Spinal cord (tissue), 10 donors: ENCODE data around the gene OR11G2. TPM values are rescaled to one million over a fixed set of nuclear protein-coding genes. Genes with fewer than 3 reads are reported as not detected.
"Not testable (repeated sequence)": the region's sequence is repeated elsewhere in the genome, so short reads cannot be mapped to it uniquely, and the experiment has no call there.

Source experiments
- DNase-seq, 6 donors: peaks; one replicate each; pipeline versions ENCODE4 v3.0.0 to v3.0.0-alpha.2; 2013 to 2015; ENCODE audit warnings: low spot score in 6 of 6, low read depth in 4 of 6
- H3K27ac ChIP-seq: one replicate; pipeline ENCODE4 v1.5.1; 2013; ENCODE audit warnings: low read depth, low read length, control low read depth
- H3K27me3 ChIP-seq: one replicate; pipeline ENCODE4 v1.6.1; 2013; ENCODE audit warnings: low read length; ENCODE audit not compliant: control insufficient read depth, insufficient read depth
- H3K36me3 ChIP-seq: one replicate; pipeline ENCODE4 v1.6.1; 2013; ENCODE audit warnings: low read length; ENCODE audit not compliant: control insufficient read depth, insufficient read depth
- H3K4me1 ChIP-seq: one replicate; pipeline ENCODE4 v1.6.1; 2013; ENCODE audit warnings: low read length; ENCODE audit not compliant: control insufficient read depth, insufficient read depth
- H3K4me3 ChIP-seq: one replicate; pipeline ENCODE4 v1.5.1; 2013; ENCODE audit warnings: low read depth, low read length, control low read depth
- H3K9me3 ChIP-seq: one replicate; pipeline ENCODE4 v1.6.1; 2013; ENCODE audit warnings: low read length; ENCODE audit not compliant: control insufficient read depth, insufficient read depth
- WGBS: methylation state at CpG from one replicate; pipeline ENCODE4 v1.1.5; 2013; ENCODE audit warnings: missing lambda C conversion rate; ENCODE audit not compliant: insufficient coverage; 5-methylcytosine and 5-hydroxymethylcytosine counted together
- polyA plus RNA-seq, 2 donors: library from polyadenylated mRNA; unstranded; fragments of 120-200 nt; gene quantifications; one replicate each; pipeline ENCODE4 v1.2.1, GENCODE V29; 2013; ENCODE audit not compliant: insufficient read length in 2 of 2
- total RNA-seq, 2 donors: library from RNA; depleted of rRNA in 1 of 2; stranded (reverse); fragments of 120-200 nt in 1 of 2; fragments of >200 nt in 1 of 2; gene quantifications; one replicate each; pipeline versions ENCODE4 v1.2.3 to v1.2.4, GENCODE V29; 2013 to 2014
- donor health status: healthy.

The OR11G2 gene
- total and polyA plus RNA-seq, 4 donors, result 0.05 TPM; not detected in 3

DNA sequence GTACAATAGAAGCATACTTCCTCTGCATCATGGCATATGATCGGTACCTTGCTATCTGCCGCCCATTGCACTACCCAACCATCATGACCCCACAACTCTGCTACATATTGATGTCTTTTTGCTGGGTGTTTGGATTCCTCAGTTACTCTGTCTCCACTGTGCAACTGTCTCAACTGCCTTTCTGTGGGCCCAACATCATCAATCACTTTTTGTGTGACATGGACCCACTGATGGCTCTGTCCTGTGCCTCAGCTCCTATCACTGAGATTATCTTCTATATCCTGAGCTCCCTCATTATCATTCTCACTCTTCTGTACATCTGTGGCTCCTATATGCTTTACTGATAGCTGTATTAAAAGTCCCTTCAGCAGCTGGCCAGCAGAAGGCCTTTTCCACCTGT, 18.9 kb downstream of the OR11G2 start:
- Histone ChIP-seq H3K36me3 (no peaks in the 10 kb centered on the region), H3K9me3 (peaks cover 2% of the 10 kb centered on the region), H3K4me1 (no peaks in the 10 kb centered on the region), H3K27ac (no peak overlapping the region), H3K27me3 (no peaks in the 10 kb centered on the region), H3K4me3 (no peak overlapping the region)
- 85% methylated on average over 2 of the region's 2 CpGs for WGBS
- no peak for DNase-seq

DNA sequence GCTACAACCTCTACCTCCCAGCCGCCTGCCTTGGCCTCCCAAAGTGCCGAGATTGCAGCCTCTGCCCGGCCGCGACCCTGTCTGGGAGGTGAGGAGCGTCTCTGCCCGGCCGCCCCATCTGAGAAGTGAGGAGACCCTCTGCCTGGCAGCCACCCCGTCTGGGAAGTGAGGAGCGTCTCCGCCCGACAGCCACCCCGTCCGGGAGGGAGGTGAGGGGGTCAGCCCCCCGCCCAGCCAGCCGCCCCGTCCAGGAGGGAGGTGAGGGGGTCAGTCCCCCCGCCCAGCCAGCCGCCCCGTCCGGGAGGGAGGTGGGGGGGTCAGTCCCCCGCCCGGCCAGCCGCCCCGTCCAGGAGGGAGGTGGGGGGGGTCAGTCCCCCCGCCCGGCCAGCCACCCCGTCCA, 21.7 kb downstream of the OR11G2 start:
- H3K9me3 ChIP-seq, H3K4me1 ChIP-seq, H3K27me3 ChIP-seq, DNase-seq, H3K27ac ChIP-seq, H3K36me3 ChIP-seq, H3K4me3 ChIP-seq: not testable (repeated sequence)
- WGBS, result no CpG with 5 or more reads among the region's 28 CpGs

DNA sequence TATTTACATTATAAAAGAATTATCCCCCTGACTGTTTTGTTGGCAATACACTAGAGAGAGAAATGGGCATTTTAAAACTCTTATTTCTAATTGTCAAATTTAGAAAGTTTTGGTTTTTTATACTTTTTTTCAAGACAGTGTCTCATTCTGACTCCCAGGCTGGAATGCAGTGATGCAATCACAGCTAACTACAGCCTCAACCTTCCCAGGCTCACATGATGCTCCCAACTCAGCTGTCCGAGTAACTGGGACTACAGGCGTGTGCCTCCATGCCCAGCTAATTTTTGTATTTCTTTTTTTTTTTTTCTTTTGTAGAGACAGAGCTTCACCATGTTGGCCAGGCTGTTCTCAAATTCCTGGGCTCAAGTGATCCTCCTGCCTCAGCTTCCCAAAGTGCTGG, 24.5 kb downstream of the OR11G2 start:
- no peak for DNase-seq
- no CpG with 5 or more reads among the region's 2 CpGs for WGBS
- Histone ChIP-seq H3K36me3 (no peaks in the 10 kb centered on the region), H3K9me3 (peaks cover 2% of the 10 kb centered on the region), H3K4me1 (no peaks in the 10 kb centered on the region), H3K4me3 (no peak overlapping the region), H3K27me3 (no peaks in the 10 kb centered on the region), H3K27ac (no peak overlapping the region)

DNA sequence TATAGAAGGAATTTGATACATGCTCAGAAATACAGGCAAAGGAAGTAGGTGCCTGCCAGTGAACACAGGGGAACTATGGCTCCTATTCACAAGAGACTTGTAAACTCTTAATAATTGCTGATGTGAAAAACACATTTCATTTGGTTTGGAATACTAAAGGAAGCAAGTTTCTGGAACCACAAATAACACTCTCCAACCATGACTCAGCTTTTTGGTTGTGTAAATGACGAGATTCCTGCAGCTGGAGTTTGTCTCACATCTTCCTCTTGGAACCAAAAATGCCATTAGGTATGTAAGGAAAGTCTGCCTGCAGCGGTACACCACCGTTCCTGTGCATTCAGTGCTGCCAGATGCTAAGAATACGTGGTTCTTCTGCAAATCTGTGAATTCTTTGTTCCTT, 28.3 kb downstream of the OR11G2 start:
- Histone ChIP-seq H3K27ac (no peak overlapping the region), H3K36me3 (no peaks in the 10 kb centered on the region), H3K4me3 (no peak overlapping the region), H3K27me3 (no peaks in the 10 kb centered on the region), H3K4me1 (no peaks in the 10 kb centered on the region), H3K9me3 (no peaks in the 10 kb centered on the region)
- 65% methylated on average over 3 of the region's 4 CpGs for WGBS
- DNase-seq, result no peak

DNA sequence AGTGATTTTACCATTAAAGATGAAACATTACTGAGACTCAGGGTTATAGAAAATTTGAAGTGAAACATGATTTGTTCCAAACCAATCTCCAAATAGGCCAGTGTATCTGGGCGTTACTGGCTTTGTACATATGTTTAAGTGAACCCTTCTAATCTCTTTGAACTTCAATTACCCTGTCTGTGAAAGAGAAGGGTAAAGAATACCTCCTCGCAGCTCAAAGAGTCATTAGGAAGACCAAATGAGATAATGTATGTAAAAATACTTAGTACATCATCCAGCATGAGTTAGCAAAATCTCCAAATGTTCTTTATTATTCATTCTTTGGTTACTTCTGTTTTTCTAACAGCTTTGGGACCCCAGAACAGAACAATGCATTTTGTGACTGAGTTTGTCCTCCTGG, 32.7 kb downstream of the OR11G2 start, which contains the start of gene OR11H6:
Gene OR11H6, plus strand, starts transcription at position 301 of the 400 bp plus-strand sequence. Its CDS starts 0 bp downstream, at position 301.
- whole genome bisulfite sequencing, result no CpG with 5 or more reads among the region's 2 CpGs
- H3K9me3 ChIP-seq, result peaks cover 3% of the 10 kb centered on the region

DNA sequence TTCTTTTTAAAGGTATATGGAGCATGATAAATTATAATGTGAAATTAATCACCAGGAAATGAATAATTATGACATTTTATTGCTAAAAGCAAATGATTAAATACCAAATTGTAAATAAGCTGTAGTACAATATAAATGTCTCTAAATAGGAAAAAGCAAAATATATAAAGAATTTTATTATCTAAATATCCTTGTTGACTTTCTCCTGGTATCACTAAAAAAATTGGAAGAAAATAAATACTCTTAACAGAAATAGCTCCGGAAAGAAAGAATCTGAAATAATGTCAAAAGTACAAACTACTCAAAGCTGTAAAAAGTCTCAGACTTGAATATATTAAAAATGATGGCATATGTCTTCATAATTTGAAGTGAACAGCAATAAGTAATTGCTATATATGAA, 38.0 kb downstream of the OR11G2 start, which contains the start of gene OR11H7:
Gene OR11H7, plus strand, starts transcription at position 301 of the 400 bp plus-strand sequence.
- no peaks in the 10 kb centered on the region for H3K4me1 ChIP-seq
- H3K9me3 ChIP-seq, result peaks cover 4% of the 10 kb centered on the region
- DNase-seq, result no peak
- no peaks in the 10 kb centered on the region for H3K36me3 ChIP-seq
- no peak within 1 kb of the TSS for H3K4me3 ChIP-seq
- H3K27me3 ChIP-seq, result no peaks in the 10 kb centered on the region
- H3K27ac ChIP-seq, result no peak within 1 kb of the TSS
- no CpG with 5 or more reads among the region's 1 CpG for whole genome bisulfite sequencing

More for the DNA sequence above, 32.7 kb downstream of the OR11G2 start, which contains the start of gene OR11H6:
- H3K27me3 ChIP-seq, result no peaks in the 10 kb centered on the region
- H3K4me1 ChIP-seq, result no peaks in the 10 kb centered on the region
- H3K4me3 ChIP-seq, result no peak within 1 kb of the TSS
- no peaks in the 10 kb centered on the region for H3K36me3 ChIP-seq
- DNase-seq, result no peak
- no peak within 1 kb of the TSS for H3K27ac ChIP-seq

DNA sequence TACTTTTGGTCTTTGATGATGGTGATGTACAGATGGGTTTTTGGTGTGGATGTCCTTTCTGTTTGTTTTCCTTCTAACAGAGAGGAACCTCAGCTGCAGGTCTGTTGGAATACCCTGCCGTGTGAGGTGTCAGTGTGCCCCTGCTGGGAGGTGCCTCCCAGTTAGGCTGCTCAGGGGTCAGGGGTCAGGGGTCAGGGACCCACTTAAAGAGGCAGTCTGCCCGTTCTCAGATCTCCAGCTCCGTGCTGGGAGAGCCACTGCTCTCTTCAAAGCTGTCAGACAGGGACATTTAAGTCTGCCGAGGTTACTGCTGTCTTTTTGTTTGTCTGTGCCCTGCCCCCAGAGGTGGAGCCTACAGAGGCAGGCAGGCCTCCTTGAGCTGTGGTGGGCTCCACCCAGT, 44.7 kb downstream of the OR11G2 start:
- H3K36me3 ChIP-seq, DNase-seq, H3K9me3 ChIP-seq, H3K27me3 ChIP-seq, H3K4me3 ChIP-seq, H3K27ac ChIP-seq, H3K4me1 ChIP-seq: not testable (repeated sequence)
- 88% methylated on average over 3 of the region's 4 CpGs for WGBS

DNA sequence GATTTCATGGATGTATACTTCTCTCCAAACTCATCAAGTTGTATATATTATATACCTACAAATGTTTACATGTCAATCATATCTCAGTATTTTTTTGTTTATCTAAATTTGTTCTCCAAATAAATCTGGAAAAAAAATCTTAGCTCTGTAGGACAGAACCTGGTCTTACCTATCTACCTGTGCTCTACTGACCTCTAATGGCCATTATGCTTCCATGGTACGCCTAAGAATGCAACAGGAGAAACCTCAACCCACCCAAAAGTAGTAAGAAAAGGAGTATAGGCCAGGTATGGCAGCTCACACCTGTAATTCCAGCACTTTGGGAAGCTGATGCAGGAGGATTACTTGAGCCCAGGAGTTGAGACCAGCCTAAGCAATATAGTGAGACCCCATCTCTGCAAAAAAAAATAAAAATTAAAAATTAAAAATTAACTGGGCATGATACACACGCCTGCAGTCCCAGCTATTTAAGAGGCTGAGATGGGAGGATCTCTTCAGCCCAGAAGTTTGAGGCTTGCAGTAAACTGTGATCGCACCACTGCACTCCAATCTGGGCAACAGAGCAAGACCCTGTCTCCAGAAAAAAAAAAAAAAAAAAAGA, 57.0 kb downstream of the OR11G2 start:
- DNase-seq, result no peak
- no CpG with 5 or more reads among the region's 3 CpGs for WGBS
- no peak overlapping the region for H3K4me3 ChIP-seq
- H3K4me1 ChIP-seq, result no peaks in the 10 kb centered on the region
- H3K27ac ChIP-seq, result no peak overlapping the region
- peaks cover 6% of the 10 kb centered on the region for H3K9me3 ChIP-seq
- no peaks in the 10 kb centered on the region for H3K27me3 ChIP-seq
- no peaks in the 10 kb centered on the region for H3K36me3 ChIP-seq
